ENCODE measurements around the gene CLK3. TPM values are rescaled to one million over a fixed set of nuclear protein-coding genes. Genes with fewer than 3 reads are reported as not detected.
"Not testable (repeated sequence)": the region's sequence is repeated elsewhere in the genome, so short reads cannot be mapped to it uniquely, and the experiment has no call there.

The CLK3 gene
- total RNA-seq, 1 donor from 2014 or later: 83.0 TPM

GRCh38 chr15:74628199-74628598 lies 12.6 kb downstream of the CLK3 start:
- no peak for TF ChIP-seq CTCF (IDR thresholded peaks at IDR 0.05; ENCODE audit: unreplicated experiment)
- no peak for DNase-seq (ENCODE audit: low spot score in 2 of 2, unreplicated experiment in 2 of 2)
- Mint-ChIP-seq H3K9me3 (no peaks in the 10 kb centered on the region), H3K27ac (no peak overlapping the region), H3K4me1 (peaks cover 2% of the 10 kb centered on the region), H3K4me3 (no peak overlapping the region), H3K36me3 (peaks cover 14% of the 10 kb centered on the region), H3K27me3 (ENCODE audit: low read depth) (no peaks in the 10 kb centered on the region)

DNA sequence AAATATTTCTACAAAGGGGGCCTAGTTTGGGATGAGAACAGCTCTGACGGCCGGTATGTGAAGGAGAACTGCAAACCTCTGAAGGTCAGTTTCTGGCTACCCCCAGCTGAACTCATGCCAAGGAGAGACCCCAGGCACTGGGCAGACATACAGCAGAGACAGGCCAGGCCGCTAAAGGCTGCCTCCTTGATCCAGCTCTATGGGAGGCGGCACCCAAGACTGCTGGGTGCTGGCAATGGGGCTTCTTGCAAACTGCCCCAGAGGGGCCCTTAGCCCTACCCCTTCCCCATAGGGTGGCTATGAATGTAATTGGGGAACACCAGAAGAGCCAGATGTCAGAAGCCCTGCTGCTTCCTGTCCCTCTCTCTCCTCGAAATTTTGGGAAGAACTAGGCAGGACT lies 13.3 kb downstream of the CLK3 start:
- Mint-ChIP-seq H3K4me1 (peaks cover 2% of the 10 kb centered on the region), H3K9me3 (no peaks in the 10 kb centered on the region), H3K36me3 (peaks cover 10% of the 10 kb centered on the region), H3K27me3 (ENCODE audit: low read depth) (no peaks in the 10 kb centered on the region), H3K4me3 (no peak overlapping the region), H3K27ac (peak overlapping the region; percentile 50)
- DNase-seq (ENCODE audit: low spot score in 2 of 2, unreplicated experiment in 2 of 2): no peak
- TF ChIP-seq CTCF (IDR thresholded peaks at IDR 0.05; ENCODE audit: unreplicated experiment): no peak

DNA sequence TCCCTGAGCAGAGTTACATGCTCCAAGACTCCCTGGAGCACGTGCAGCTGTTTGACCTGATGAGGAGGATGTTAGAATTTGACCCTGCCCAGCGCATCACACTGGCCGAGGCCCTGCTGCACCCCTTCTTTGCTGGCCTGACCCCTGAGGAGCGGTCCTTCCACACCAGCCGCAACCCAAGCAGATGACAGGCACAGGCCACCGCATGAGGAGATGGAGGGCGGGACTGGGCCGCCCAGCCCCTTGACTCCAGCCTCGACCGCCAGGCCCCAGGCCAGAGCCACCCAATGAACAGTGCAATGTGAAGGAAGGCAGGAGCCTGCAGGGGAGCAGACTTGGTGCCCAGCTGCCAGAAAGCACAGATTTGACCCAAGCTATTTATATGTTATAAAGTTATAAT lies 14.1 kb downstream of the CLK3 start:
- not testable (repeated sequence) for H3K9me3 Mint-ChIP-seq; DNase-seq (ENCODE audit: low spot score in 2 of 2, unreplicated experiment in 2 of 2); H3K27ac Mint-ChIP-seq; H3K4me1 Mint-ChIP-seq; H3K4me3 Mint-ChIP-seq; H3K27me3 Mint-ChIP-seq (ENCODE audit: low read depth)
- peaks cover 13% of the 10 kb centered on the region for H3K36me3 Mint-ChIP-seq

DNA sequence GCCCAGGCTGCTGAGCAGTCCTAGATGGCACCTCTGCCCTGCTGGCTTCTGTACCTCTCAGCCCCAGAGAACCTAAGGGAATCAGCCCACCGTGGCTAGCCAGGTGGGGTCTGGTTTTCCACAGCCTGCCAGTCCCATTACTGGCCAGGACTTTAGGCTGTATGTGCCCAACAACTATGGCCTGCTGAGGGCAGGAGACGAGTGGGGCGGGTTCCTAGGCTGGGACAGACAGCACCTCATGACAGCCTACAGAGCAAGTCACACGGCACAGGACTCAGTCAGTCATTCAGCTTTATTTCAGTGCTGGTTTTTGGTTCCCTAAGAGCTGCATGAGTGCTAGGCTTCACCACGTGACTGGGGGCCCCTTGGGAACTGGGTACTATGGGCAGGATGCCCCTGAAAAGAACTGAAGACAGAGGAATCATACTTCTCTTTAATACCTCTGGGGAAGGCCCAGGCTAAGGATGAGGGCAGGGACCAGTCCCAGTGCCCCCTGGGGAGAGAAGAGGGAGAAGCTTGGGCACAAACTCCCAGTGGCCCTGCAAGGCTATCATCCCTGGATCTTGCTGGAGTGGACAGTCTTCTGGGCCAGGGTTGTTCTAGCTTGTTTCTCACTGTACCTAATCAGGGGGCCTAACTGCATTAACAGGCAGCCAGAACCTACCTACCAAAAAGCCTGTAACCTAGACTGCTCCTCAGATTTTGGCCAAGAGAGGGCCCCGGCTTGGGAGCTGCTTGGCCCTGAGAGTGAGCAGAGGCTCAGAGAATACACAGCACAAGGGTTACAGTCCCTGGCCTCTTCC lies 14.8 kb downstream of the CLK3 start:
- Mint-ChIP-seq H3K27me3 (ENCODE audit: low read depth) (no peaks in the 10 kb centered on the region), H3K4me3 (no peak overlapping the region), H3K36me3 (peaks cover 16% of the 10 kb centered on the region), H3K4me1 (peaks cover 2% of the 10 kb centered on the region), H3K27ac (no peak overlapping the region), H3K9me3 (no peaks in the 10 kb centered on the region)
- DNase-seq (ENCODE audit: low spot score in 2 of 2, unreplicated experiment in 2 of 2): no peak
- TF ChIP-seq CTCF (IDR thresholded peaks at IDR 0.05; ENCODE audit: unreplicated experiment): no peak

GRCh38 chr15:74631087-74631385 lies 15.4 kb downstream of the CLK3 start:
- Mint-ChIP-seq H3K27me3 (ENCODE audit: low read depth) (no peaks in the 10 kb centered on the region), H3K27ac (no peak overlapping the region), H3K4me3 (no peak overlapping the region), H3K9me3 (no peaks in the 10 kb centered on the region), H3K36me3 (peaks cover 13% of the 10 kb centered on the region), H3K4me1 (peaks cover 2% of the 10 kb centered on the region)
- TF ChIP-seq CTCF (IDR thresholded peaks at IDR 0.05; ENCODE audit: unreplicated experiment): no peak
- no peak for DNase-seq (ENCODE audit: low spot score in 2 of 2, unreplicated experiment in 2 of 2)

DNA sequence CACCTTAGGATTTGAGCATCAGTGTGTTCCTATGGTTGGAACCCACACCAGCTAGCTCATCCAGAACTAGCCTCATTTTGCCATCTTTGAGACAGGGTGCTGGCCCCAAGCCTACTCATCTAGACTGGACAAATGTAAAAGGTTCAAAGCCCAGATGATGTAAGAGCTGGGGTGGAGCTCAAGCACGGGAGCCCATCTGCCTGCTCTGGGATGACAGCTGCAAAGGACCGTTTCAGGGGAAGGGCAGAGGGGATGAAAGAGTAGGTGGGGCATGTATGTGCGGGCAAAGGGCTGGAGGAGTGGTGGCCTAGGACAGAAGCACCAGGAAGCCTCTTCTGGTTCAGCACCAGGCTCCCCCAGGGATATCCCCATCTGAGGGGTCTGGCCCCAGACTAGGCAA lies 15.8 kb downstream of the CLK3 start:
- H3K9me3 Mint-ChIP-seq: no peaks in the 10 kb centered on the region
- TF ChIP-seq CTCF (IDR thresholded peaks at IDR 0.05; ENCODE audit: unreplicated experiment): no peak
- H3K4me3 Mint-ChIP-seq: no peak overlapping the region
- H3K36me3 Mint-ChIP-seq: peaks cover 13% of the 10 kb centered on the region
- peaks cover 2% of the 10 kb centered on the region for H3K4me1 Mint-ChIP-seq
- H3K27me3 Mint-ChIP-seq (ENCODE audit: low read depth): no peaks in the 10 kb centered on the region
- DNase-seq (ENCODE audit: low spot score in 2 of 2, unreplicated experiment in 2 of 2): no peak
- H3K27ac Mint-ChIP-seq: no peak overlapping the region
